Measurements from ENCODE around the gene PRKCB. TPM values are rescaled to one million over a fixed set of nuclear protein-coding genes. Genes with fewer than 3 reads are reported as not detected.
A peak's percentile ranks its signal among the peaks of the same experiment; 100 is the strongest.

PRKCB gene
- total RNA-seq, 4 donors from 2014 or later: 7.4 to 21.6 (median 12.9) TPM

GRCh38 chr16:23941963-23942564, 106.3 kb downstream of the PRKCB start:
- H3K4me3 ChIP-seq (ENCODE audit: low read depth, poor library complexity, severe bottlenecking): no peak overlapping the region
- 59 to 62% methylated on average over 5 of the region's 5 CpGs for WGBS, 2 donors
- intact Hi-C loops (cut with DNase I; ENCODE audit: low total_unique reads): no loop called here
- DNase-seq (ENCODE audit: low spot score in 2 of 2): peak in 1 of 2 donors; percentile 10
- TF ChIP-seq POLR2A (IDR thresholded peaks at IDR 0.05) (no peak), CTCF (IDR thresholded peaks at IDR 0.05) (no peak)

GRCh38 chr16:23943604-23944003, 107.8 kb downstream of the PRKCB start:
- H3K4me3 ChIP-seq (ENCODE audit: low read depth, poor library complexity, severe bottlenecking): no peak overlapping the region
- WGBS, 2 donors: 75 to 80% methylated on average over 6 of the region's 6 CpGs
- intact Hi-C loops (cut with DNase I; ENCODE audit: low total_unique reads): no loop called here

GRCh38 chr16:23944381-23944780, 108.6 kb downstream of the PRKCB start:
- no peak for TF ChIP-seq POLR2A (IDR thresholded peaks at IDR 0.05)
- TF ChIP-seq CTCF (IDR thresholded peaks at IDR 0.05): no peak
- WGBS, 2 donors: 82 to 89% methylated on average over 1 of the region's 1 CpG
- DNase-seq (ENCODE audit: low spot score in 2 of 2): peak in 1 of 2 donors; percentile 57
- intact Hi-C loops (cut with DNase I; ENCODE audit: low total_unique reads): no loop called here
- no peak overlapping the region for H3K4me3 ChIP-seq (ENCODE audit: low read depth, poor library complexity, severe bottlenecking)

More at GRCh38 chr16:23943604-23944003, 107.8 kb downstream of the PRKCB start:
- TF ChIP-seq POLR2A (IDR thresholded peaks at IDR 0.05) (no peak), CTCF (IDR thresholded peaks at IDR 0.05) (no peak)
- DNase-seq (ENCODE audit: low spot score in 2 of 2): no peak

GRCh38 chr16:23945243-23945642, 109.5 kb downstream of the PRKCB start:
- WGBS, 2 donors: 65 to 78% methylated on average over 4 of the region's 4 CpGs
- peak in 1 of 2 donors; percentile 31 for DNase-seq (ENCODE audit: low spot score in 2 of 2)
- TF ChIP-seq POLR2A (IDR thresholded peaks at IDR 0.05): no peak
- TF ChIP-seq CTCF (IDR thresholded peaks at IDR 0.05): no peak
- no peak overlapping the region for H3K4me3 ChIP-seq (ENCODE audit: low read depth, poor library complexity, severe bottlenecking)
- intact Hi-C loops (cut with DNase I; ENCODE audit: low total_unique reads): no loop called here

- TF ChIP-seq POLR2A (IDR thresholded peaks at IDR 0.05) (no peak), CTCF (IDR thresholded peaks at IDR 0.05) (no peak)
- 74 to 85% methylated on average over 4 of the region's 4 CpGs for WGBS, 2 donors
- intact Hi-C loops (cut with DNase I; ENCODE audit: low total_unique reads): no loop called here
- no peak overlapping the region for H3K4me3 ChIP-seq (ENCODE audit: low read depth, poor library complexity, severe bottlenecking)
- peak in 1 of 2 donors; percentile 37 for DNase-seq (ENCODE audit: low spot score in 2 of 2)
Observed at GRCh38 chr16:23947838-23948237, 112.1 kb downstream of the PRKCB start.

GRCh38 chr16:23948949-23949411, 113.2 kb downstream of the PRKCB start:
- H3K4me3 ChIP-seq (ENCODE audit: low read depth, poor library complexity, severe bottlenecking): no peak overlapping the region
- peak in 1 of 2 donors; percentile 79 for DNase-seq (ENCODE audit: low spot score in 2 of 2)
- 73 to 74% methylated on average over 11 of the region's 11 CpGs for WGBS, 2 donors
- intact Hi-C loops (cut with DNase I; ENCODE audit: low total_unique reads): no loop called here
- TF ChIP-seq POLR2A (IDR thresholded peaks at IDR 0.05): no peak
- TF ChIP-seq CTCF (IDR thresholded peaks at IDR 0.05): no peak
